GM12892 (cell line): ENCODE results near the gene OGFRL1.

Source experiments
- POLR2A ChIP-seq: IDR thresholded peaks from 2 replicates; pipeline ENCODE4 v1.6.1; 2011; ENCODE audit warnings: low read depth, low read length, control low read depth
- POLR2AphosphoS5 ChIP-seq: IDR thresholded peaks from 2 replicates; pipeline ENCODE4 v1.6.1; 2011; ENCODE audit warnings: low read depth, low read length, control low read depth
- TAF1 ChIP-seq: IDR thresholded peaks from 2 replicates; pipeline ENCODE4 v1.6.1; 2011; ENCODE audit warnings: low read depth, mild to moderate bottlenecking, control low read depth, low read length, borderline replicate concordance

GRCh38 chr6:71248306-71248765 lies 40.3 kb upstream of the OGFRL1 start:
- TF ChIP-seq POLR2A (no peak), POLR2AphosphoS5 (no peak), TAF1 (no peak)
